Stimulated activated CD4-positive, alpha-beta T cell treated with anti-CD3 and anti-CD28 coated beads, Interleukin-1b, Interleukin-23, amount 100 ng/mL, for 48 hours (primary cell): ENCODE results near the gene RALGPS2.
"Not testable (repeated sequence)": the region's sequence is repeated elsewhere in the genome, so short reads cannot be mapped to it uniquely, and the experiment has no call there.

Experiments used
- DNase-seq: peaks from one replicate; pipeline ENCODE4 v3.0.0-alpha.2; 2020

Gene RALGPS2

DNA sequence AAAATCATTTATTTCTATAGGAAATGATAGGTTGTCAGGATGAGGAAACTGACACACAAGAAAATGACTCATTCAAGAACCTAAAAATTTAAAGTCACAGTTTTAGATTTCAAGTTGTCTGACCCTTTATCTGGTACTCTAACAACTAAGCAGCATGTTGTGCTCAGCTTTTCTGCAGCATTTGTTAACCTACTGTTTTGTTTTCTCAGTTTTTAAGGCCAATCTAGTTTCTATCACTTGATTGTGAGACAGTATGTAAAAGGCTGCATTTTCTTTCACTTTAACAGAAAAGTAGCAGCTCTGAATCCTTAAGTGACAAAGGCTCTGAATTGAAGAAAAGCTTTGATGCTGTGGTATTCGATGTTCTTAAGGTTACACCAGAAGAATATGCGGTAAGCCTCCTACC lies 59.1 kb downstream of the RALGPS2 start:
- no peak for DNase-seq

DNA sequence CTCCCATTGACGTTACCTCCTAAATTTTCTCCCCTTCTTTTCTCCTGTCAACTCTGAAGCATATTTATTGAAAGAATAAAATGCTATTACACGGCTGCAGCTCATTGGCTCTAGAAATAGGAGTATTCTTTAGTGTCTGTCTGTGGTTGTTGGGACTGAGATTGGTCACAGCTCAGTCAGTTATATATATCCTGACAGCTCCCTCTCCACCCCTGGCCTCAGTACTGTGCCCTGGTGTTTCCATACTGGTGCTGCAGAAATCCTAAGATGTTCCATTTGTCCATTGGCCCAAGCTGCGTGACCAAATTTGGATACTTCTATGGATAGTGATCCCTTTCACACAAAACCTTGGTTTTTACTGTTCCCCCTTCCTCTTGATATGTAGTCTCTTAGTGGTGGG lies 67.3 kb downstream of the RALGPS2 start:
- DNase-seq, result no peak

DNA sequence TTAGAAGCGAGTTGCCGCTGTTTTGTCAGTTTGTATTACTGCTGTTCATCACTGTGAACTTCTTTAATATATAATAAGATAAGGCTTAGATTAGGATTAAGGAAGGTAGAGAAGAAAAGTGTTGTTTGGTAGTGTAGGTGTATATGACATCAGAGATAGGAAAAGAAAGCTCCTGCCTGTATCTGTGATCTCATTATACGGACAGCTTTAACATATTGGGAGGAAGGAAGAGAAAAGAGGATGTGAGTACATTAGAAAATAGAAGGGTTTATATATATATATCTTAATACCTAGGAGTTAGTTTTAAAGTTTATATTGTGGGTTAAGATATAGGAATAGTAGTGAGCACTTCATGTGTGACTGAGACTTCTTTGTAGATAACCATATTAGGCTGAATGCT lies 71.0 kb downstream of the RALGPS2 start:
- no peak for DNase-seq

DNA sequence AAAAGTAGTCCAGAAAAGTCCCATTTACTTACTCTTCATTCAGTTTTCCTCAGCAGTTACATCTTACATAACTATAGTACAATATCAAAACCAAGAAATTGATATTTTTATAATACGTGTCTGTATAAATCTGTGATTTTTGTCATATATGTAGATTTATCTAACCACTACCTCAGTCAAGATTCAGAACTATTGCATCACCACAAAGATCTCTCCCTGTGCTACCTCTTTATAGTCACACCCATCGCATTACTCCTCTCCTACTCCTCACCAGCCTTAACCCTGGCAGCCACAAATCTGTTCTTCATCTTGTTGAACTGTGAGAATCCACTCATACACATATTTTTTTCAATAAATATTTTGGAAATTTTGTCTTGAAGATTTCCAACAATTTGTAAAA lies 72.5 kb downstream of the RALGPS2 start:
- DNase-seq, result no peak

DNA sequence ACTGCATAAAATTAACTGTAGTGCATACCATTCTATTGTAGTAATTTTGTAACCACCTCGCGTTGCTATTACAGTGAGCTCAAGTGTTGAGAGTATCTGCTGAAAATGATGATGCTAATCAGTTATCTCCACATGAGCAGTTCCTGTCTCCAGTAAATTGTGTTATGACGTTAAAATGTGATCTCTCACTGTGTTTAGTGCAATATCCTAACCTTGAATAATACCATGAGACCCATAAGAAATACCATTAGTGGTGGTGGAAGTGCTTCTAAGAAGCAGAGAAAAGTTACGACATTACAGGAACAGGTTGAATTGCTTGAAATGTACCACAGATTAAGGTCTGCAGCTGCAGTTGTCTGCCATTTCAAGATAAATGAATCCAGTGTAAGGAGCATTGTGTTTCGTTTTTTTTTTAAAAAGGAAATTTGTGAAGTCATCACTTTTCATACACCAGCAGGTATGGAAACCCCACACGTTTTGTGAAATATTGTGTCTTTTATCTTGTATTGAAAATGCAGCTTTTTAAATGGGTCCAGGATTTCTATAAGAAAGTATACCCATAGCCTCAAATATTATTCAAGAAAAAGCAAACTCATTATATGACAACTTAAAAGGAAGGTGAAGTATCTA lies 73.3 kb downstream of the RALGPS2 start:
- DNase-seq, result no peak

DNA sequence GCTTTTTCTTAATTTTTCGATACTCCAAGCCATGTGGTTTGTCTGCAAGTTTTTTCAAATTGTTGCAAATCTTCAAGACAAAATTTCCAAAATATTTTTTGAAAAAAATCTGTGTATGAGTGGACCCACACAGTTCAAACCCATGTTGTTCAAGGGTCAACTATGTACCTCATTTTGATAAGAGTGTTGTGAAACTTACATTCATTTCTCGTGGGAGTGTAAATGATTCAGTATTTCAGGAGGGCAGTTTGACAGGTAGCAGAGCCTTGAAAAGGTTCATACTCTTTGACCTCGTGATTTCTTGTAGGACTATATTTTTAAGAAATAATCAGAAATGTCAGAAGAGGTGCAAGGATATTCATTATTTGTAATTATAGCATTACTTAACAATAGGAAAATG lies 77.8 kb downstream of the RALGPS2 start:
- no peak for DNase-seq

DNA sequence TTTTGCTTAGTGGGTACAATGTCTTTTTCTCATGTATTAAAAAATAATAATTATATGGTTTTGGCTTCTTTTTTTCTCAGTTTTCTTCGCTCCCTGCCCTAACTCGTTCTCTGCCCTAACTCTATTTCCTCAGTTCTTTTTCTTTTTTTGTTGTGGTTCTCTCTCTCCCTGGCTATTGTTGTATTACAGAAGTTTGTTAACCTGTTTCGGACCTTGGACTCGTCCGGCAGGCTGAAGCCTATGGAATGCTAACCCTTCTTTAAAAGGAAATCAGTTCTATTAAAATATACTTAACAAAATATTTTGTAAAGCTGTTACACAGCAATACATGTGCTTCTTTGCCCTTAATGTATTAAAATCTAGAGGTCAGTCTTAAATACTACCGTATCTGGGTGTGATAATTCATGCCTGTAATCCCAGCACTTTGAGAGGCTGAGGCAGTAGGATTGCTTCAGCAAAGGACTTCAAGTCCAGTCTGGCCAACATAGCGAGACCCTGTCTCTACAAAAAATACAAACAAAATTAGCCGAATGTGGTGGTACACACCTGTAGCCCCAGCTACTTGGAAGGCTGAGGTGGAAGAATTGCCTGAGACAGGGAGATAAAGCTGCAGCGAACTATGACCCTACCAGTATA lies 81.7 kb downstream of the RALGPS2 start:
- no peak for DNase-seq

DNA sequence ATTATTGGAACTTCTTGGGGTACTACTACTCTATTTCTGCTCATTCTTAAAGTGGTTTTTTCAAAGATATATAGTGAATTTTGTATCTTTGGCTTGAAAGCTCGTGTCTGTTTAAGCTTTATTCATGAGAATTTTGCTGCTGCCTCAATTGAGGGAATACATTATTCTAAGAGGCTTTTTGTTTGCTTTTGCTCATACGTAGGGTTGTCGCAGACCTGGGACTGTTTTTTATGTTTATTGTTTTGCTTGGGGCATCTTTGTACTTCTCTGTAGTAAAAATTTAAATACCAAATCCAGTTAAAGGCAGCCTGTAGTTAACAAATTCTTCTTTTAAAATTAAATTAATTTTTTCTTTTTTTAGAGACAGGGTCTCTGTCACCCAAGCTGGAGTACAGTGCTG lies 83.5 kb downstream of the RALGPS2 start:
- no peak for DNase-seq

DNA sequence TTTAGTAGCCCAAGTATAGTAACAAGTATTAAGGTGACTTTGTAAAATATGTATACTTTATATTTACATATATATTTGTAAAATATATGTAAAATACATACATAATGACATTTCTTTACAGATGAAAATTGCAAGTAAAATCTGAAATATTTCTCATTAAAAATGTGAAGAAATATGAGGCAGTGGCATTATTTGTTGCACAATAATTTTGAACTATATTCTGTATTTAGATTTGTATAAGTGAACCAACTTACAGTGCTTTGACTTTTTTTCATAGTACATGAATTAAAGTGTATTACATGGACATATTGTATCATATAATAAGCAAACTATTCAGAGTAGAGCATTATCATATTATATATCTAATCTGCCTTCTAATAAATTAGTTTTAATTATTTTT lies 85.5 kb downstream of the RALGPS2 start:
- DNase-seq, result no peak

DNA sequence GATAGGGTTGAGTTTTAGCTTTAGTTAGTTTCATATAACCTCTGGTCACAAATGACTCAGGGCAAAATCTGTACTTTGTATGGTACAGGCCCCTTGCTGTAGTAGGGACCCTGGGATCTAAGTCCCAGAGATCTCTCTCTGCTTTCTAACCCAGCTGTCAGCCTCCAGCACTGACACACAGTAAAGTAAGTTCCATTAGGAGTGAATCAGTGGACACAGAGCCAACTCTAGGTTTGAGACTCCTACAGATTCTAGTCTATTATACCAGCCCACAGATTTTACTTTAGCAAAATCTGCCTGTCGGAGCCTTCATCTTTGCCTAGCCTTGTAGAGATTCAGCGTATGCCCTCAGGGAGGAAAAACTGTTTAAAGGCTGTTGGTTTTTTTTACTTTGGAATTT lies 93.4 kb downstream of the RALGPS2 start:
- no peak for DNase-seq

DNA sequence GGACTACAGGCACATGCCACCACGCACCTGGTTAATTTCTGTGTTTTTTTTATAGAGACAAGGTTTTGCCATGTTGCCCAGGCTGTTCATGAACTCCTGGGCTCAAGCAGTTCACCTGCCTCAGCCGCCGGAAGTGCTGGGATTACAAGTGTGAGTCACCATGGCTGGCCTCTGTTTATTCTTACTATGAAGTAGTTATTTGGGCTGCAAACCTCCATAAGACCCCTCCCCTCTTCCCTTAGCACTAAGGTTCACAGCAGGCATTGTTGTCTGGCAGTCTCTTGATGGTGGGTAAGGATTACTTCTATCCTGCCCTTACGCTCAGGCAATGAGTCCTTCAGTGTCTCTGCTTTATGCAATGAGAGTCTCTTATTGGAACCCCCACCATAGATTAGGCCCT lies 94.1 kb downstream of the RALGPS2 start:
- DNase-seq, result no peak

DNA sequence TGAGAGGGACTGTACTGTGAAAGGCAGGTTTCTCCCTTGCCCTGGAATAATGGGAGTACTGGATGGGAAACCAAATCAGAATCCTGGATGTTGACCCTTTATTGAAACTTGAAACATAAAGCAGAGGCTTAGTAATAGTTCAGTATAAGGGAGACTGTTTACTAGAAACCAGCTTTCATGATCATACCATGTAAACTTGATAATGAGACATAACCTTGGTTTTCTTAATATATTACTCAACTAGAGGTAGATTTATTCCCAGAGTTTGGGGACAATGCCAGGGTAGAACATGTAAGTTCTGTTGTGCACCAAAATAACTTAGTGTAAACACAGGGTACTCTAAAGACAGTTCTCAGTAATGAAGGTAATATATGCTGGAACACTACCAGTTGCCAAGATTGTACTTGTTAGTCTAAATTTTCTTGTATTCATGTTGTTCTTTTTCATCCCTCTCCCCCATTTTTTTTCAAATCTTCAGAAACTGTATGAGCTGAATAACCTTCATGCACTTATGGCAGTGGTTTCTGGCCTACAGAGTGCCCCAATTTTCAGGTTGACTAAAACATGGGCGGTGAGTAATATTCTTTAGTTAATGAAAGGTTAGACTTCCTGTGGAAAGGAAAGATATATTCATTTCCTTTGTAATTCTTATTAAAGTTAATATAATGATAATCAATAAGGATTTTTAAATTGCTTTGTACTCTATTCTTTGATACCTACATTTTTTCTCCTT lies 96.3 kb downstream of the RALGPS2 start:
- DNase-seq, result peak; percentile 5

DNA sequence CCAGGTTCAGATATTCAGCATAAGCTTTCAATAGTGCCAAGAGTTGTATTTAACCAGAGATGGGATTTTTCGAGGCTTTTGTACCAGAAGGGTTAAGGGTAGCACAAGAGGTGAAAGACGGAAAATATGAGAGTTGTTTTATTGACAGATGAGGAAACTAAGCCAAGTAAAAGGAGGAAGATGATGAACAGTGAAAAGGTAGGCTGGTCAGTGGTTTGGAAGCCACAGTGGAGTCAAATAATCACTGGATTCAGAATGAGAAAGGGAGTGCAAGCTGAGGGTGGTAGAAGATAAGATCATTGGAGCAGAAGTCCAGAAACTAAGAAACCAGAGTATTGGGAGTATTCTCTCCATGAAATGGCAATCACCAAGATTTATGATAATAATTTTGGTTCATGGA lies 100.1 kb downstream of the RALGPS2 start:
- DNase-seq, result no peak

DNA sequence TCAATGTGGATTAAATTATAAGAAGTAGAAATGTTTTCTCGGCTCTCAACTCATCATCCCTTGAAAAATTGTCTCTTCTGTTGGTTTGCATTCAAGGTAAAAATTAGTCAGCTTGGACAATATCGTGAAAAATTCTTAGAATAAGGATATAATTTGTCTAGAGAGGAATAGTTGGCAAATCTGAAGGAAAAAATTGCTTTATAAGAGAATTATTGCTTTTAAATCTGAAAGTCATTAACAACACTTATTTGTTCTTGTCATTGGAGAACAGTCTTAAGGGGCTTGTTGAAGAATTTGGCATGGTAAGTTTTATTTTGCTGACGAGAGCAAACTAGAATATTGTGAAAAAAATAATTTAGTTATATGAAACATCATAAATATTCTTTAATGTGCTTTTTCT lies 119.4 kb downstream of the RALGPS2 start:
- no peak for DNase-seq

DNA sequence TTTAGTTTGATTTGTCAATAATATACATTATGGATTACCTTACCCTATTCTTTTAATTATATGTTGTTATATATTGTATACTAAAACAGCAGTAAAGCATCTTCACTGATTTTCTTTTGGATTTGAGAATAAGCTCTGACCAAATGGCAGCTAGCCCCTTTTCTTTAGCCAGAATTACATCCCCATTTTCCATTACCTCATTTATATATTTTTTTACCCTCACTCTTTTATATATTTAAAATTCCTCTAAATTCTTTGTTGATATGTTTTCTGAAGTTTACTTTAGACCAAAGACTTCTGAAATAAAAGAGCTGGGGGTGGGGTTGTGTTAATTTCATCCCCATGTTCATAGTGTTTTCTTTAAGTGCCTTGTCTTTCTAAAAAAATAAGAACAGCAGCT lies 121.3 kb downstream of the RALGPS2 start:
- DNase-seq, result no peak

DNA sequence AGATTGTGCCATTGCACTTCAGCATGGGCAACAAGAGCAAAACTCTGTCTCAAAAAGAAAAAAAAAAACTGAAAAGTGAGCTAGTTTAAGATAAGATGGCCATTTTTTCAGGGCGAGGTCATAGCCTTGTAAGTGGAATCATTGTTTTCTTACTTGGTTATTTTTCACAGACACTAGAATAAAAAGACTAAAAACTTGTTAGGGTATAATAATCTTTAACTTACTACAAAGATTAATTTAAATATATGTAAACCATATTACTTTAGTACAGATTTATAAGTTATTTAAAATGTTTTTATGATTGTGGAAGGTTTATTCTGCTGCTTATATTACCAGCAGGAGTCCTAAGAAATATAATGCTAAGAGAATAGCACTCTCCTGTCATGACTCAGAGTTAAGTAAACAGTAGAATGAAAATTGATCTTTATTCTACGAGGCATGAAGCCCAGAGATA lies 122.4 kb downstream of the RALGPS2 start:
- no peak for DNase-seq

DNA sequence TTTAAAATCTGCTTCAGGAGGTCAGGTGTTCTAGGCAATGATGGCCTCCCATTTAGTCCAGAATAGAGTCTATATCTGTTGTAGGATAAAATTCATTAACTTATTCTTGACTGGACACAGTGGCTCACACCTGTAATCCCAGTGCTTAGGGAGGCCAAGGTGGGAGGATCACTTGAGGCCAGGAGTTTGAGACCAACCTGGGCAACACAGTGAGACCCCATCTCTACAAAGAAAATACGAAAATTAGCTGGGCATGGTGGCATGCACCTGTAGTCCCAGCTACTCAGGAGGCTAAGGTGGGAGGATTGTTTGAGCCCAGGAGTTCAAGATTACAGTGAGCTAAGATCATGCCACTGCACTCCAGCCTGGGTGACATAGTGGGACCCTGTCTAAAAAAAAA lies 122.9 kb downstream of the RALGPS2 start:
- not testable (repeated sequence) for DNase-seq

DNA sequence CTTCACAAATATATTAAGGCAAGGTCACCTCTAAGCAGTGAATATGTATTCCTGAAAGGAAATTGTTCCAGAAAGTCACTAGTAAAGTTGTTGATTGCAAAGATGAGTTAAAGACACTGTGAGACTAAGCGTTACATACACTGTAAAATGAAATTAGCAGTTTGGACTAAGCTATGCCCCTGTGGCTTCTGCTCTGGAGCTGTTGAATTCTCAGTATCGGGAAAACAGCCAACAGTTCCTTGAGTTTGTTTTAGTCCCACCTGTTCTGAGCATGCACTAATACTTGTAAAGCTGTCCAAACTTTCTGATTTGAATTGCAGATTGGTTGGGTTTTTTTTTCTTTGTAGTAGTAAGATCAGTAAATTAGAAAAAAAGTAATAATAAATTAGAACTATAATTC lies 124.9 kb downstream of the RALGPS2 start:
- DNase-seq, result no peak

DNA sequence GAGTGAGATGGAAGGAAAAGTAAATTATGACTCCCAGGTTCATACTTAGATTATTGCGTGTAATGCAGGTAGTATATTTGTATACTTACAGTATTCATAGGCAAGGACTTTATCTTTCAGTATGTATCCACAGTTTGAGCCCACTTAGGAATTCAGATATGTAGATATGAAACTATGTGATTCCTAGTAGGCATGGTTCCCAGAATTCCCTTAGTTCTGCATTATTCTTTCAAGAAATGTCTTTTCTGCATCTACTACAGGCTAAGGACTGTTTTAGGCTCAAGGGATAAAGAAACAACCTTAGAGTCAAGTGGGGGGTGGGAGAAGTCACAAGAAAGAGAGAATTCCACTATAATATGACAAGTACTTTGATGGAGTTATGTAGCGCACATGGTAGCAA lies 132.1 kb downstream of the RALGPS2 start:
- no peak for DNase-seq

DNA sequence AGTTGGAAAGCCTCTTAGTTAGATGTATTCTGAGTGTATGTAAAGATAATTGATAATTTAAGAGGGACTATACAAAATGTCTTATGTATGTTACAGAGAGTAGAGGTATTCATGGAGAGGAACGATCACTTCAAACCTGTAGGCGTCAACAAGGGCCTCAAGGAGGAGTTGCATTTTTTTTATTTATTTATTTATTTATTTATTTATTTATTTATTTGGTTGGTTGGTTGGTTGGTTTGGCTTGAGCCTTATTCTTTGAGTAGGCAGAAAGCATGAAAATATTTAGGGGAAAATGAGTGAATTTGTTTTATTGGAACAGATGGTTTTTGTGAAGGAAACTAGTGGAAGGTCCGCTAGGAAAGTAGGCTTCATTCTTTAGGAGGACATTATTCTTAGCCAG lies 137.4 kb downstream of the RALGPS2 start:
- no peak for DNase-seq

DNA sequence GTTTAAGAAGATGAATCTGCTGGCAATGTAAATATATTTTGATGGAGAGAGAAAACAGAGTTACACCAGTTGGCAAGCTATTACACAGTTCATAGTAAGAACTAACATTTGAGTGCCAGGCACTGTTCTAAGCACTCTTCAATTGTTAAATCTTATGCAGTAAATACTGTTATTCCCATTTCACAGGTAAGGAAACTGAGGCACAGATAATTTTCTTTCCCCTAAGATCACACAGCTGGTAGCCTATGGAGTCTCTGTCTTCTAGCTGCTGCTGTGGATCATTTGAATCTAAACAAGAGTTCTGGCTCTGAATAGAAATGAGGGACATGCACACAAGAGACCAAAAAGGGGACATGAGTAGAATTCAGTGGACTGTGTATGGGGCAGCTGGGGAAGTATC lies 137.8 kb downstream of the RALGPS2 start:
- DNase-seq, result no peak

DNA sequence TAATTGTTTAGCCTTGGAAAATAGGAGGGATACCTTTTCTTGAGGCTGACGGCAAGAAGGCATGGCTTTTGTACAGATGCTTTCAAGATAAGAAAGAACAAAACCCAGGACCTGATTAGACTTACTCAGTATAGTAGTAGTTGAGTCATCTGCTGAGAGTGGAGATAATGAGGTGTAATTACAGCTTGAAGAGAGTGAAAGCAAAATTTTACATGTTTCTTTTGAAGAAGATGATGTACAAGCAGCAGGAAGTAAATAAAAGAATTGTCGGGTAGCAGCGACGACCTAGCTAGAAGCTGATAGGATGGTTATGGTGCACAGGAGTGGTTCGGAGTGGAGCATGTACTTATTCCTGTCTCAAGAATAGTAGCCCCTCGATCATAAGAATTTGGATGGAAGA lies 139.3 kb downstream of the RALGPS2 start:
- no peak for DNase-seq

DNA sequence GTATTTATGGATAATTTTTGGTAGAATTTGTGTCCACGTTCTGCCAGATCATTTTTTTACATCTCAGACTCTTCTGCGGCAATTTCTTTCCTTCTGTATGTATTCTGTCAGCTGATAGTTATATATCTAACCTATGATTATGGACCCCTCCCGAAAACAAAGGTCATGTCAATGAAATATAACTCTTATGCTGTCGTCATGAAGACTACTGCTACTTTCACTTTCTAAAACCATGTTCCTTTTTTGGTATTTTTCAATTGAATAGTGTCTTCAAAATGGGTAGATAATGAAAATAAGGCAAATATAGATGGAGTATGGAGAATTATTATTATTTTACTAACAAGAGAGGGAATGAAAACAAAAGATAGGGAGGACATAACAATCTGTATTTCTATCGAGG lies 142.6 kb downstream of the RALGPS2 start:
- DNase-seq, result no peak

DNA sequence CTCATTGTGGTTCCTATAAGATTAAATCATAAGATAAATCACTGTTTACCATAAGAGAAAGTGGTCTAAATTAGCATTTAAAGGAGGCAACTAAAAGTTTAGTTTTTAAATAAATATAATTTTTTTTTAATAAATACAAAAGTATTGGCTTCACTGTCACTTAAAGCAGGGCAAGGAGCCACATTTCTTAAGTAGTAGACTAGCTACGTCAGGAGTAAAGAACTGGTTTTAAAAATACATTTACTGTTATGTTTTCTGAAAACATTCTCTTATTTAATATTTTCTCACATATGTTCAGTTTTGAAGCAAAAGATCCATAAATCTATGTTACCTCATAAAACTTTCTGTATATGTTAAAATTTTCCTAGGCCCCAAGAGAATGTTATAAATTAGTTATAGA lies 143.7 kb downstream of the RALGPS2 start:
- DNase-seq, result no peak
